NT2/D1 (cell line): ENCODE results near the gene LPO.

Experiments
- DNase-seq: peaks from one replicate; pipeline ENCODE4 v3.0.0-alpha.2; 2011; ENCODE audit warnings: low read depth, low spot score
- H3K27me3 ChIP-seq: 2 replicates; pipeline ENCODE4 v1.6.0; 2011; ENCODE audit warnings: mild to moderate bottlenecking; ENCODE audit not compliant: insufficient read length, insufficient read depth
- H3K36me3 ChIP-seq: 2 replicates; pipeline ENCODE4 v1.6.1; 2011; ENCODE audit warnings: mild to moderate bottlenecking, low read length, mixed read lengths; ENCODE audit not compliant: insufficient read depth, insufficient read length
- H3K4me1 ChIP-seq: 2 replicates; pipeline ENCODE4 v1.5.1; 2011; ENCODE audit not compliant: insufficient read depth, insufficient read length
- H3K4me3 ChIP-seq: 2 replicates; pipeline ENCODE4 v1.5.1; 2011; ENCODE audit warnings: low read depth; ENCODE audit not compliant: insufficient read length
- H3K9ac ChIP-seq: 2 replicates; pipeline ENCODE4 v1.6.0; 2011; ENCODE audit warnings: low read depth; ENCODE audit not compliant: insufficient read length
- H3K9me3 ChIP-seq: 2 replicates; pipeline ENCODE4 v1.5.1; 2011; ENCODE audit warnings: mild to moderate bottlenecking, low read length; ENCODE audit not compliant: insufficient read depth
- SUZ12 ChIP-seq: IDR thresholded peaks from 2 replicates; pipeline ENCODE4 v1.6.1; 2011; ENCODE audit not compliant: insufficient read length, insufficient read depth; ENCODE audit errors: extremely low read depth
- YY1 ChIP-seq: IDR thresholded peaks from 2 replicates; pipeline ENCODE4 v1.6.1; 2011; ENCODE audit not compliant: insufficient read length, insufficient read depth
- ZNF274 ChIP-seq: IDR thresholded peaks from 2 replicates; pipeline ENCODE4 v1.6.1; 2011; ENCODE audit warnings: mild to moderate bottlenecking, low read depth, low read length

Gene LPO

DNA sequence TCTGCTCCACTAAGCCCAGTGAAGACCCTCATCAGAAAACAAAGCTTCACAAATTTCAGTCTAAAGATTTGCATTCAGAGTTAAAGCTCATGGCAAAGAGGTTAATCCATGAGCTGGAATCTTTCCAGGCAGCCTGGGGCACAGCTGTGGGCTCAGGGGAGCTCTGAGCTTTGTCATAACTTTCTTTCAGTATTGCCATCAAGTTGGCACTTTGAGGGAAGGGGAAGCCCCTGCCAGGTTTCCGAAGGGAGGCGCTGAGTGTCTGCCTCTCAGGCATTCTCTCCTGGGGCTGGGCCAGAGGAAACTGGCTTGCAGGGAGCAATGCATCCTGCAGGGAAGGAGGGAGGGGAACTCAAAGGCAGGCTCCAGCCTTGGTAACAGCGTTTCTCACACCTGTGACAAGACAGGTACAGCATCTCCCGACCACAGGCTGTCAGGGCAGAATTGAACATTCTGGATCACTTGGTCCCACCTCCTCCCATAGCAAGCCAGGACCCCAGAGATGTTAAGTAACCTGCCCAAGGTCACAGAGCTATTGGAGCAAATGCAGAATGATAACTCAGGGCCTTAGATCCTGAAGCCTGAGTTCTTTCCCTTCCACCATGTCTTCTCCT lies 3.9 kb downstream of the LPO start:
- Histone ChIP-seq H3K9me3 (no peaks in the 10 kb centered on the region), H3K9ac (no peak overlapping the region), H3K4me1 (peaks cover 8% of the 10 kb centered on the region), H3K4me3 (no peak overlapping the region), H3K36me3 (no peaks in the 10 kb centered on the region), H3K27me3 (peaks cover 14% of the 10 kb centered on the region)
- DNase-seq = no peak
- no peak for TF ChIP-seq YY1
- TF ChIP-seq ZNF274 = no peak
- TF ChIP-seq SUZ12 = no peak

- no peaks in the 10 kb centered on the region for H3K36me3 ChIP-seq
- no peak overlapping the region for H3K9ac ChIP-seq
- no peak for DNase-seq
- H3K4me3 ChIP-seq = no peak overlapping the region
- H3K9me3 ChIP-seq = peaks cover 3% of the 10 kb centered on the region; the same call in 1 of the 2 replicates
- H3K4me1 ChIP-seq = peaks cover 12% of the 10 kb centered on the region
- H3K27me3 ChIP-seq = peaks cover 33% of the 10 kb centered on the region
- no peak for TF ChIP-seq SUZ12
- TF ChIP-seq YY1 = no peak
- TF ChIP-seq ZNF274 = no peak
These were observed 6.6 kb downstream of the LPO start for GRCh38 chr17:58244963-58245362.

DNA sequence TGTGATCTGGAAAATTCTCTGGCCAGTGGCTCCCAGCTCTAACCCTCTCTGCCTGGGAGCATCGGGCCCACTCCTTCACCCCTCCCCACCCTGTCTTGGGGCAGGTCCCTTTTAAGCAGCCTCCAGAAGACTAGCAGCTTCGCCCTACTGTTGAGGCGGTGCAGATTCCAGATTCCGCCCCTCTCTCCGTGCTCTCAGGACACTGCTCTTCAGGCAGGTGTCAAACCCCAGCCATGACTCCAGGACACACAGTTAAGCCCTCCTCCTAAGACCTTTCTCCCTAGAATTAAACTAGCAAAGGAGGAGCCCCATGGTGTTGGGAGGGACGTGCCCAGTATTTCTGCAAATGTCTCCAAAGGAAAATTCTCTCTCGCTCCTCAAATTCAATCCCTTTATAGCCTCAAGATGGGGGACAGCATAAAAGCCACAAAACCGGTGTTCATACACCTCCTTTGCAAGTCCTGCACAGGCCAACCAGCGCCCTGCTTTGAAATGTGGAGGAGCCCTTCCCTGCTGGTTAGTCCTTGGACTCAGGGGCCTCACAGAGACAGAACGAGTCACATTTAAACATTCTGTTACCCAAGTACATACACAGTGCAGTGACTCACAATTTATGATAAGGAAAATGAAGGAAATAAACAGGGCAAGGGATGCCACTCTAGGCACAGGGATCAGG lies 7.2 kb downstream of the LPO start:
- TF ChIP-seq SUZ12 = no peak
- TF ChIP-seq YY1 = no peak
- TF ChIP-seq ZNF274 = no peak
- peaks cover 39% of the 10 kb centered on the region for H3K27me3 ChIP-seq

GRCh38 chr17:58246104-58246740 lies 7.8 kb downstream of the LPO start:
- Histone ChIP-seq H3K27me3 (peaks cover 44% of the 10 kb centered on the region), H3K9ac (no peak overlapping the region), H3K4me1 (peaks cover 12% of the 10 kb centered on the region), H3K36me3 (no peaks in the 10 kb centered on the region), H3K4me3 (no peak overlapping the region), H3K9me3 (peaks cover 11% of the 10 kb centered on the region; the same call in 1 of the 2 replicates)
- no peak for TF ChIP-seq ZNF274
- TF ChIP-seq SUZ12 = no peak
- TF ChIP-seq YY1 = no peak
- no peak for DNase-seq

More for the DNA sequence above, 7.2 kb downstream of the LPO start:
- Histone ChIP-seq H3K9ac (no peak overlapping the region), H3K4me3 (no peak overlapping the region), H3K4me1 (peaks cover 12% of the 10 kb centered on the region), H3K36me3 (no peaks in the 10 kb centered on the region), H3K9me3 (peaks cover 9% of the 10 kb centered on the region; the same call in 1 of the 2 replicates)
- no peak for DNase-seq

DNA sequence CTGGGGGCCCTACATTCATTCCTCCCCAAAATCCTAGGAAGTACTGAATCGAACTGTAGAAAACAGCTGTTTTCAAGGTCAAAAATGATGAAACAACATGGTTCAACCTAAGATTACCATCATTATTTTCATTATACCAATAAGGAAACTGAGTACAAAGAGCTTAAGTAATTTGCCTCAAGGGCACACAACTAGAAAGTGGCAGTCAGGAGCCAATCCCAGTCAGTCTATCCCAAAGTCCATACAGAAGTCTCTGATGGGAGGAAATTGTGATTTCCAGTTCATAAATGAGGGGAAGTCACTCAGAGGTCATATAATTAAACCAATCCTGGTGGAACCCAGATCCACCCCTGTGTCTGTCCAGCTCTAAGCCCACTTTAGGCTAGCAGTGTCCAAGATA lies 8.4 kb downstream of the LPO start:
- H3K4me3 ChIP-seq = no peak overlapping the region
- no peaks in the 10 kb centered on the region for H3K36me3 ChIP-seq
- peaks cover 12% of the 10 kb centered on the region for H3K4me1 ChIP-seq
- no peak for DNase-seq
- H3K9me3 ChIP-seq = peaks cover 11% of the 10 kb centered on the region; the same call in 1 of the 2 replicates
- H3K27me3 ChIP-seq = peaks cover 50% of the 10 kb centered on the region
- TF ChIP-seq YY1 (no peak), SUZ12 (no peak), ZNF274 (no peak)
- H3K9ac ChIP-seq = no peak overlapping the region

GRCh38 chr17:58247511-58248363 lies 9.4 kb downstream of the LPO start:
- DNase-seq = no peak
- Histone ChIP-seq H3K4me3 (no peak overlapping the region), H3K36me3 (no peaks in the 10 kb centered on the region), H3K9ac (no peak overlapping the region), H3K4me1 (peaks cover 12% of the 10 kb centered on the region), H3K27me3 (peaks cover 56% of the 10 kb centered on the region), H3K9me3 (peaks cover 11% of the 10 kb centered on the region; the same call in 1 of the 2 replicates)
- TF ChIP-seq SUZ12 (no peak), YY1 (no peak), ZNF274 (no peak)

- TF ChIP-seq SUZ12 (no peak), ZNF274 (no peak), YY1 (no peak)
- H3K4me3 ChIP-seq = no peak overlapping the region
- no peaks in the 10 kb centered on the region for H3K36me3 ChIP-seq
- peaks cover 56% of the 10 kb centered on the region for H3K27me3 ChIP-seq
- no peak for DNase-seq
- peaks cover 11% of the 10 kb centered on the region; the same call in 1 of the 2 replicates for H3K9me3 ChIP-seq
- H3K9ac ChIP-seq = peak overlapping the region; percentile 79
- peaks cover 12% of the 10 kb centered on the region for H3K4me1 ChIP-seq
These were observed 10.5 kb downstream of the LPO start for GRCh38 chr17:58248955-58249269.
